HG02973 (cell line): ENCODE measurements around the gene TRPC3.
"Not testable (repeated sequence)": the region's sequence is repeated elsewhere in the genome, so short reads cannot be mapped to it uniquely, and the experiment has no call there.

Experiments
- ATAC-seq: cut with Tn5 transposase; IDR thresholded peaks from one replicate; pipeline ENCODE4 v1.9.1; 2021; ENCODE audit warnings: moderate library complexity; ENCODE audit not compliant: unreplicated experiment

Gene TRPC3

GRCh38 chr4:121950212-121950679, 1.6 kb downstream of the TRPC3 start:
- ATAC-seq = peak; percentile 89

GRCh38 chr4:121946644-121947043, 5.2 kb downstream of the TRPC3 start:
- no peak for ATAC-seq

GRCh38 chr4:121943941-121944340, 7.9 kb downstream of the TRPC3 start:
- ATAC-seq = no peak

- ATAC-seq = no peak
Measured at GRCh38 chr4:121939690-121940089, 12.2 kb downstream of the TRPC3 start.

- no peak for ATAC-seq
Measured at GRCh38 chr4:121938282-121939092, 13.4 kb downstream of the TRPC3 start.

GRCh38 chr4:121936101-121936500, 15.8 kb downstream of the TRPC3 start:
- ATAC-seq = no peak

GRCh38 chr4:121934635-121935034, 17.2 kb downstream of the TRPC3 start:
- ATAC-seq = no peak

- ATAC-seq = no peak
Measured at GRCh38 chr4:121932212-121932974, 19.5 kb downstream of the TRPC3 start.

- ATAC-seq = no peak
Measured at GRCh38 chr4:121930304-121930703, 21.6 kb downstream of the TRPC3 start.

- ATAC-seq = no peak
Measured at GRCh38 chr4:121927948-121928347, 23.9 kb downstream of the TRPC3 start.

GRCh38 chr4:121926490-121926889, 25.4 kb downstream of the TRPC3 start:
- not testable (repeated sequence) for ATAC-seq

GRCh38 chr4:121923306-121923705, 28.6 kb downstream of the TRPC3 start:
- no peak for ATAC-seq

GRCh38 chr4:121913667-121914066, 38.2 kb downstream of the TRPC3 start:
- no peak for ATAC-seq

- no peak for ATAC-seq
Measured at GRCh38 chr4:121908346-121908745, 43.5 kb downstream of the TRPC3 start.

GRCh38 chr4:121900132-121900983, 51.5 kb downstream of the TRPC3 start:
- ATAC-seq = peak; percentile 94

GRCh38 chr4:121898150-121898549, 53.7 kb downstream of the TRPC3 start:
- ATAC-seq = no peak

GRCh38 chr4:121888134-121888533, 63.7 kb downstream of the TRPC3 start:
- no peak for ATAC-seq

- ATAC-seq = no peak
Measured at GRCh38 chr4:121885115-121885514, 66.7 kb downstream of the TRPC3 start.

- ATAC-seq = no peak
Measured at GRCh38 chr4:121881158-121881557, 70.7 kb downstream of the TRPC3 start.

GRCh38 chr4:121879135-121879534, 72.7 kb downstream of the TRPC3 start:
- ATAC-seq = no peak
